Measurements from ENCODE around the gene RAD21L1. TPM values are rescaled to one million over a fixed set of nuclear protein-coding genes. Genes with fewer than 3 reads are reported as not detected.

RAD21L1 gene
- polyA plus RNA-seq, 1 donor from 2014 or later: not detected

DNA sequence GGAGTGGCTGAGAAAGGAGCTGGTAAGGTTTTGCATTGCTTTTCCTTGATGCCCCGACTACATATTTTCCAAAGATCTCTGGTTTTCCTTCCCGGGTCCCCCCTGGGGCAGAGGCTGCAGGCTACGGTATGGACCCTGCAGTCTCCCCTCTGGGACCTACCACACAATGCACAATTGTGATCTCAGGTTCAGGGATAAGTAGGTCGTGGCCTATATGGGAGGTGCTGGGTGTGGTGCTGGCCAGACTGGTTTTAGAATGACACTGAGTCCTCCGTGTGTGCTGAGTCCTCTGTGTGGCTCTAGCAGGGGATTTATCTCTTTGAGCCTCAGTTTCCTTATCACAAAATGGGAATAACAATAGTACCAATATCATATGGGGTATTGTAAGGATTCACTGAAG, 22.2 kb upstream of the RAD21L1 start:
- H3K27ac ChIP-seq (ENCODE audit: low read length): no peak overlapping the region
- H2AFZ ChIP-seq (ENCODE audit: low read depth, low read length): no peak overlapping the region
- TF ChIP-seq SMC3 (conservative IDR thresholded peaks at IDR 0.05; ENCODE audit: poor library complexity) (no peak), POLR2AphosphoS5 (IDR thresholded peaks at IDR 0.05) (no peak), CTCF (IDR thresholded peaks at IDR 0.05; ENCODE audit: poor library complexity, severe bottlenecking) (no peak), RAD21 (conservative IDR thresholded peaks at IDR 0.05) (no peak), EZH2 (IDR thresholded peaks at IDR 0.05; ENCODE audit: borderline replicate concordance, insufficient read depth, low read length, poor library complexity, severe bottlenecking) (no peak), MXI1 (conservative IDR thresholded peaks at IDR 0.05; ENCODE audit: poor library complexity, severe bottlenecking) (no peak), EP300 (conservative IDR thresholded peaks at IDR 0.05; ENCODE audit: poor library complexity, severe bottlenecking) (no peak), TAF1 (IDR thresholded peaks at IDR 0.05; ENCODE audit: low read depth) (no peak)
- TF ChIP-seq, protein P1, sequence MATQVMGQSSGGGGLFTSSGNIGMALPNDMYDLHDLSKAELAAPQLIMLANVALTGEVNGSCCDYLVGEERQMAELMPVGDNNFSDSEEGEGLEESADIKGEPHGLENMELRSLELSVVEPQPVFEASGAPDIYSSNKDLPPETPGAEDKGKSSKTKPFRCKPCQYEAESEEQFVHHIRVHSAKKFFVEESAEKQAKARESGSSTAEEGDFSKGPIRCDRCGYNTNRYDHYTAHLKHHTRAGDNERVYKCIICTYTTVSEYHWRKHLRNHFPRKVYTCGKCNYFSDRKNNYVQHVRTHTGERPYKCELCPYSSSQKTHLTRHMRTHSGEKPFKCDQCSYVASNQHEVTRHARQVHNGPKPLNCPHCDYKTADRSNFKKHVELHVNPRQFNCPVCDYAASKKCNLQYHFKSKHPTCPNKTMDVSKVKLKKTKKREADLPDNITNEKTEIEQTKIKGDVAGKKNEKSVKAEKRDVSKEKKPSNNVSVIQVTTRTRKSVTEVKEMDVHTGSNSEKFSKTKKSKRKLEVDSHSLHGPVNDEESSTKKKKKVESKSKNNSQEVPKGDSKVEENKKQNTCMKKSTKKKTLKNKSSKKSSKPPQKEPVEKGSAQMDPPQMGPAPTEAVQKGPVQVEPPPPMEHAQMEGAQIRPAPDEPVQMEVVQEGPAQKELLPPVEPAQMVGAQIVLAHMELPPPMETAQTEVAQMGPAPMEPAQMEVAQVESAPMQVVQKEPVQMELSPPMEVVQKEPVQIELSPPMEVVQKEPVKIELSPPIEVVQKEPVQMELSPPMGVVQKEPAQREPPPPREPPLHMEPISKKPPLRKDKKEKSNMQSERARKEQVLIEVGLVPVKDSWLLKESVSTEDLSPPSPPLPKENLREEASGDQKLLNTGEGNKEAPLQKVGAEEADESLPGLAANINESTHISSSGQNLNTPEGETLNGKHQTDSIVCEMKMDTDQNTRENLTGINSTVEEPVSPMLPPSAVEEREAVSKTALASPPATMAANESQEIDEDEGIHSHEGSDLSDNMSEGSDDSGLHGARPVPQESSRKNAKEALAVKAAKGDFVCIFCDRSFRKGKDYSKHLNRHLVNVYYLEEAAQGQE (IDR thresholded peaks at IDR 0.05; ENCODE audit: borderline replicate concordance): no peak
- H3K9me2 ChIP-seq (ENCODE audit: insufficient read depth, low read length): no peaks in the 10 kb centered on the region
- H3K27me3 ChIP-seq (ENCODE audit: insufficient read depth, low read depth, low read length): no peaks in the 10 kb centered on the region
- no peaks in the 10 kb centered on the region for H3K36me3 ChIP-seq (ENCODE audit: insufficient read depth, low read length)
- no peaks in the 10 kb centered on the region for H3F3A ChIP-seq (ENCODE audit: insufficient read depth, low read length, poor library complexity, severe bottlenecking)
- H3K4me3 ChIP-seq (ENCODE audit: low read length): no peak overlapping the region
- H3K9me3 ChIP-seq (ENCODE audit: low read length): no peaks in the 10 kb centered on the region
- H4K20me1 ChIP-seq (ENCODE audit: insufficient read depth): no peaks in the 10 kb centered on the region
- no peak overlapping the region for H3K9ac ChIP-seq (ENCODE audit: low read length)
- no peaks in the 10 kb centered on the region for H3K79me2 ChIP-seq (replicated peaks; ENCODE audit: insufficient read depth, low read length)
- no peak overlapping the region for H3K4me2 ChIP-seq (ENCODE audit: low read length)

- H4K20me1 ChIP-seq (ENCODE audit: insufficient read depth): no peaks in the 10 kb centered on the region
- no peaks in the 10 kb centered on the region for H3K27me3 ChIP-seq (ENCODE audit: insufficient read depth, low read depth, low read length)
- H2AFZ ChIP-seq (ENCODE audit: low read depth, low read length): no peak overlapping the region
- H3K9ac ChIP-seq (ENCODE audit: low read length): no peak overlapping the region
- TF ChIP-seq CTCF (IDR thresholded peaks at IDR 0.05; ENCODE audit: poor library complexity, severe bottlenecking): no peak
- TF ChIP-seq EP300 (conservative IDR thresholded peaks at IDR 0.05; ENCODE audit: poor library complexity, severe bottlenecking): no peak
- TF ChIP-seq EZH2 (IDR thresholded peaks at IDR 0.05; ENCODE audit: borderline replicate concordance, insufficient read depth, low read length, poor library complexity, severe bottlenecking): no peak
- no peak for TF ChIP-seq MXI1 (conservative IDR thresholded peaks at IDR 0.05; ENCODE audit: poor library complexity, severe bottlenecking)
- TF ChIP-seq POLR2AphosphoS5 (IDR thresholded peaks at IDR 0.05): no peak
- no peak for TF ChIP-seq TAF1 (IDR thresholded peaks at IDR 0.05; ENCODE audit: low read depth)
- TF ChIP-seq, protein P1 (IDR thresholded peaks at IDR 0.05; ENCODE audit: borderline replicate concordance): no peak
- no peak for TF ChIP-seq SMC3 (conservative IDR thresholded peaks at IDR 0.05; ENCODE audit: poor library complexity)
- TF ChIP-seq RAD21 (conservative IDR thresholded peaks at IDR 0.05): no peak
- H3K9me3 ChIP-seq (ENCODE audit: low read length): no peaks in the 10 kb centered on the region
- no peaks in the 10 kb centered on the region for H3K9me2 ChIP-seq (ENCODE audit: insufficient read depth, low read length)
- no peak overlapping the region for H3K4me2 ChIP-seq (ENCODE audit: low read length)
- H3K27ac ChIP-seq (ENCODE audit: low read length): no peak overlapping the region
- no peaks in the 10 kb centered on the region for H3F3A ChIP-seq (ENCODE audit: insufficient read depth, low read length, poor library complexity, severe bottlenecking)
- H3K36me3 ChIP-seq (ENCODE audit: insufficient read depth, low read length): no peaks in the 10 kb centered on the region
- no peak overlapping the region for H3K4me3 ChIP-seq (ENCODE audit: low read length)
- H3K79me2 ChIP-seq (replicated peaks; ENCODE audit: insufficient read depth, low read length): no peaks in the 10 kb centered on the region
These were observed 21.7 kb upstream of the RAD21L1 start for GRCh38 chr20:1204113-1204512.

Data from neural cell (in vitro differentiated cells).